Kidney (tissue), 14 donors: ENCODE results near the gene DNAH17. TPM values are rescaled to one million over a fixed set of nuclear protein-coding genes. Genes with fewer than 3 reads are reported as not detected.

Source experiments
- DNase-seq, 5 donors: peaks; one replicate each; pipeline ENCODE4 v3.0.0-alpha.2; 2013 to 2020
- FAIRE-seq: peaks from 2 replicates; lab custom pipeline; 2012; peaks lifted over from hg19 to GRCh38; lab: Jason Lieb, UNC
- H3K27ac ChIP-seq, 2 donors: one replicate each; pipeline ENCODE4 v1.7.0; 2013; ENCODE audit warnings: low read depth in 2 of 2, low read length in 2 of 2, inconsistent platforms in 1 of 2
- H3K27me3 ChIP-seq: one replicate; pipeline ENCODE4 v1.7.1; 2013; ENCODE audit warnings: low read length, inconsistent platforms; ENCODE audit not compliant: control insufficient read depth, insufficient read depth
- H3K36me3 ChIP-seq, 3 donors: one replicate each; pipeline versions ENCODE4 v1.7.0 to v1.7.1; 2013; ENCODE audit warnings: low read length in 3 of 3, control low read depth in 1 of 3, inconsistent platforms in 1 of 3; ENCODE audit not compliant: insufficient read depth in 3 of 3, control insufficient read depth in 2 of 3
- H3K4me1 ChIP-seq, 3 donors: one replicate each; pipeline versions ENCODE4 v1.7.0 to v1.7.1; 2013; ENCODE audit warnings: low read length in 3 of 3, inconsistent platforms in 1 of 3, low read depth in 1 of 3; ENCODE audit not compliant: control insufficient read depth in 2 of 3, insufficient read depth in 2 of 3
- H3K4me3 ChIP-seq, 3 donors: one replicate each; pipeline versions ENCODE4 v1.7.0 to v1.8.1; 2013; ENCODE audit warnings: low read length in 3 of 3, control low read depth in 1 of 3, inconsistent platforms in 1 of 3
- H3K9ac ChIP-seq, 3 donors: one replicate each; pipeline versions ENCODE4 v1.7.0 to v1.7.1; 2013; ENCODE audit warnings: low read length in 3 of 3, control low read depth in 1 of 3, inconsistent platforms in 1 of 3
- H3K9me3 ChIP-seq, 3 donors: one replicate each; pipeline versions ENCODE4 v1.7.0 to v1.7.1; 2013; ENCODE audit warnings: low read length in 3 of 3, control low read depth in 1 of 3, inconsistent platforms in 1 of 3; ENCODE audit not compliant: control insufficient read depth in 2 of 3, insufficient read depth in 1 of 3
- CTCF ChIP-seq: IDR thresholded peaks from 3 replicates; pipeline ENCODE4 v1.5.1; 2012; ENCODE audit warnings: mild to moderate bottlenecking, moderate library complexity, borderline replicate concordance; ENCODE audit not compliant: insufficient read depth; ENCODE audit errors: extremely low read depth
- intact Hi-C: fragments of 100-400 bp; cut with DNase I; formaldehyde crosslinking; loops from one replicate; pipeline ENCODE4 v1.11.1; 2022
- polyA plus RNA-seq: library from polyadenylated mRNA; stranded (reverse); fragments of 350-450 nt; fragmentation: Illumina TruSeq; extraction: RNeasy Lipid Tissue Mini Kit (QIAGEN cat#74804); gene quantifications from one replicate; pipeline ENCODE4 v1.2.3, GENCODE V29; 2014; ENCODE audit warnings: low read depth, low replicate concordance; ENCODE audit not compliant: insufficient read depth
- total RNA-seq: library from RNA; stranded (reverse); fragmentation: NEBNext Ultra II Directional; extraction: Animal tissue kit (Norgen Biotek cat#: 25700); gene quantifications from one replicate; pipeline ENCODE4 v1.2.1, GENCODE V29; 2021
- donor health status: control.
- donor health status: control.
- donor health status: control.
- donor health status: control.
- donor health status: control.
- donor health status: DM: yes; HTN: yes; CAD: no.
- donor health status: Normal renal cell carcinoma (clear cell type).

Gene DNAH17
- total and polyA plus RNA-seq, 2 donors from 2014 or later = 0.09 to 0.17 TPM

GRCh38 chr17:78555746-78556401 lies 21.3 kb downstream of the DNAH17 start:
- FAIRE-seq = no peak
- intact Hi-C loops = no loop called here

GRCh38 chr17:78550464-78550863 lies 26.7 kb downstream of the DNAH17 start:
- DNase-seq = no peak

More at GRCh38 chr17:78555746-78556401, 21.3 kb downstream of the DNAH17 start:
- Histone ChIP-seq H3K4me3 (no peak overlapping the region), H3K27ac (no peak overlapping the region), H3K4me1 (no peaks in the 10 kb centered on the region), H3K9me3 (no peaks in the 10 kb centered on the region), H3K36me3 (no peaks in the 10 kb centered on the region), H3K9ac (no peak overlapping the region), H3K27me3 (no peaks in the 10 kb centered on the region)
- TF ChIP-seq CTCF = no peak
- no peak for DNase-seq

GRCh38 chr17:78548725-78549124 lies 28.5 kb downstream of the DNAH17 start:
- no peaks in the 10 kb centered on the region for H3K36me3 ChIP-seq
- peaks cover 0 to 3% (median 0%) of the 10 kb centered on the region in 3 donors for H3K9me3 ChIP-seq
- no peak for DNase-seq
- no peak overlapping the region for H3K27ac ChIP-seq
- H3K9ac ChIP-seq = no peak overlapping the region
- TF ChIP-seq CTCF = no peak
- H3K4me1 ChIP-seq = no peaks in the 10 kb centered on the region
- intact Hi-C loops = no loop called here
- no peak overlapping the region for H3K4me3 ChIP-seq
- H3K27me3 ChIP-seq = no peaks in the 10 kb centered on the region
- no peak for FAIRE-seq

More at GRCh38 chr17:78550464-78550863, 26.7 kb downstream of the DNAH17 start:
- Histone ChIP-seq H3K27me3 (no peaks in the 10 kb centered on the region), H3K4me1 (no peaks in the 10 kb centered on the region), H3K9me3 (peaks cover 0 to 3% (median 0%) of the 10 kb centered on the region in 3 donors), H3K27ac (no peak overlapping the region), H3K4me3 (no peak overlapping the region), H3K36me3 (no peaks in the 10 kb centered on the region), H3K9ac (no peak overlapping the region)
- intact Hi-C loops = no loop called here
- no peak for FAIRE-seq
- no peak for TF ChIP-seq CTCF
